HepG2 (cell line): ENCODE data around the gene VAV2. TPM values are rescaled to one million over a fixed set of nuclear protein-coding genes. Genes with fewer than 3 reads are reported as not detected.

ENCODE experiments used
- EHMT2 ChIP-seq: fragments of 200-600 bp; sonication (generic); IDR thresholded peaks from 2 replicates; pipeline ENCODE4 v1.7.0; 2017; ENCODE audit warnings: antibody characterized with exemption, low read depth, low read length, borderline replicate concordance
- FOXA3 ChIP-seq: IDR thresholded peaks from 2 replicates; pipeline ENCODE4 v1.6.1; 2016; ENCODE audit warnings: missing genetic modification reagents, missing compliant biosample characterization
- GABPB1 ChIP-seq: IDR thresholded peaks from 2 replicates; pipeline ENCODE4 v1.6.1; 2016; ENCODE audit warnings: mild to moderate bottlenecking, missing genetic modification reagents, moderate library complexity, missing compliant biosample characterization
- HOMEZ ChIP-seq: IDR thresholded peaks from 2 replicates; pipeline ENCODE4 v1.6.1; 2016; ENCODE audit warnings: low read depth
- JUNB ChIP-seq: sonication (generic); formaldehyde crosslinking; IDR thresholded peaks from 2 replicates; pipeline ENCODE4 v1.8.0; 2022; ENCODE audit warnings: missing genetic modification reagents, mild to moderate bottlenecking, borderline replicate concordance
- KLF11 ChIP-seq: IDR thresholded peaks from 2 replicates; pipeline ENCODE4 v1.6.1; 2016; ENCODE audit warnings: missing compliant biosample characterization
- MLX ChIP-seq: IDR thresholded peaks from 2 replicates; pipeline ENCODE4 v1.6.1; 2016
- ZHX1 ChIP-seq: sonication (generic); formaldehyde crosslinking; IDR thresholded peaks from 2 replicates; pipeline ENCODE4 v1.8.1; 2022; ENCODE audit warnings: low read depth, mild to moderate bottlenecking, missing genetic modification reagents
- ZNF281 ChIP-seq: sonication (generic); formaldehyde crosslinking; IDR thresholded peaks from 2 replicates; pipeline ENCODE4 v1.4.0; 2020; ENCODE audit warnings: missing genetic modification reagents, borderline replicate concordance
- ZNF772 ChIP-seq: sonication (generic); formaldehyde crosslinking; IDR thresholded peaks from 2 replicates; pipeline ENCODE4 v1.5.0; 2020; ENCODE audit warnings: mild to moderate bottlenecking, missing genetic modification reagents
- ZNF788 ChIP-seq: sonication (generic); formaldehyde crosslinking; IDR thresholded peaks from 2 replicates; pipeline ENCODE4 v1.5.0; 2020; ENCODE audit warnings: mild to moderate bottlenecking, missing genetic modification reagents, borderline replicate concordance
- ZNF792 ChIP-seq: IDR thresholded peaks from 2 replicates; pipeline ENCODE4 v1.6.1; 2016
- polyA plus RNA-seq, 8 experiments: library from polyadenylated mRNA; depleted of rRNA in 3 of 8; stranded (reverse) in 7 of 8; unstranded in 1 of 8; fragments of >200 nt; fragmentation: Illumina TruSeq in 4 of 8; extraction: Trizol in 4 of 8; gene quantifications; 2 replicates each; pipeline versions ENCODE4 v1.2.1 to v1.2.3, GENCODE V29; 2011 to 2016; ENCODE audit warnings: low read depth in 4 of 8, missing spikeins in 1 of 8, mixed read lengths in 1 of 8; ENCODE audit not compliant: insufficient read depth in 1 of 8
- total RNA-seq, 5 experiments: library from RNA; depleted of rRNA; stranded (reverse); fragments of >200 nt; fragmentation: Illumina TruSeq; extraction: Trizol; gene quantifications; 2 replicates each; pipeline ENCODE4 v1.2.3, GENCODE V29; 2016; ENCODE audit warnings: low read depth in 1 of 5
- TF ChIP-seq, protein P1 (sequence below): sonication (generic); formaldehyde crosslinking; IDR thresholded peaks from 2 replicates; pipeline ENCODE4 v1.5.1; 2020; ENCODE audit warnings: mild to moderate bottlenecking, missing genetic modification reagents, borderline replicate concordance

Gene VAV2
- total and polyA plus RNA-seq, 2 of the 13 experiments (the other 11 are each of a cell fraction or from before 2014, with no cell fraction given): 22.5 to 22.9 TPM

- TF ChIP-seq HOMEZ (CRISPR knock-in tag) (0 out of 2 replicates have a peak, but pooled peaks have one; percentile 40), EHMT2 (no peak), GABPB1 (peak; percentile 56), ZNF281 (peak; percentile 59; the same call in 1 of the 2 replicates), ZNF788 (peak; percentile 65; the same call in 1 of the 2 replicates), MLX (peak; percentile 71; the same call in 1 of the 2 replicates), ZHX1 (CRISPR knock-in tag) (peak; percentile 82; the same call in 1 of the 2 replicates), JUNB (CRISPR knock-in tag) (peak; percentile 98), FOXA3 (peak; percentile 82), KLF11 (CRISPR knock-in tag) (no peak), ZNF772 (CRISPR knock-in tag) (peak; percentile 69; the same call in 1 of the 2 replicates), ZNF792 (CRISPR knock-in tag) (peak; percentile 66; the same call in 1 of the 2 replicates)
- TF ChIP-seq, protein P1, sequence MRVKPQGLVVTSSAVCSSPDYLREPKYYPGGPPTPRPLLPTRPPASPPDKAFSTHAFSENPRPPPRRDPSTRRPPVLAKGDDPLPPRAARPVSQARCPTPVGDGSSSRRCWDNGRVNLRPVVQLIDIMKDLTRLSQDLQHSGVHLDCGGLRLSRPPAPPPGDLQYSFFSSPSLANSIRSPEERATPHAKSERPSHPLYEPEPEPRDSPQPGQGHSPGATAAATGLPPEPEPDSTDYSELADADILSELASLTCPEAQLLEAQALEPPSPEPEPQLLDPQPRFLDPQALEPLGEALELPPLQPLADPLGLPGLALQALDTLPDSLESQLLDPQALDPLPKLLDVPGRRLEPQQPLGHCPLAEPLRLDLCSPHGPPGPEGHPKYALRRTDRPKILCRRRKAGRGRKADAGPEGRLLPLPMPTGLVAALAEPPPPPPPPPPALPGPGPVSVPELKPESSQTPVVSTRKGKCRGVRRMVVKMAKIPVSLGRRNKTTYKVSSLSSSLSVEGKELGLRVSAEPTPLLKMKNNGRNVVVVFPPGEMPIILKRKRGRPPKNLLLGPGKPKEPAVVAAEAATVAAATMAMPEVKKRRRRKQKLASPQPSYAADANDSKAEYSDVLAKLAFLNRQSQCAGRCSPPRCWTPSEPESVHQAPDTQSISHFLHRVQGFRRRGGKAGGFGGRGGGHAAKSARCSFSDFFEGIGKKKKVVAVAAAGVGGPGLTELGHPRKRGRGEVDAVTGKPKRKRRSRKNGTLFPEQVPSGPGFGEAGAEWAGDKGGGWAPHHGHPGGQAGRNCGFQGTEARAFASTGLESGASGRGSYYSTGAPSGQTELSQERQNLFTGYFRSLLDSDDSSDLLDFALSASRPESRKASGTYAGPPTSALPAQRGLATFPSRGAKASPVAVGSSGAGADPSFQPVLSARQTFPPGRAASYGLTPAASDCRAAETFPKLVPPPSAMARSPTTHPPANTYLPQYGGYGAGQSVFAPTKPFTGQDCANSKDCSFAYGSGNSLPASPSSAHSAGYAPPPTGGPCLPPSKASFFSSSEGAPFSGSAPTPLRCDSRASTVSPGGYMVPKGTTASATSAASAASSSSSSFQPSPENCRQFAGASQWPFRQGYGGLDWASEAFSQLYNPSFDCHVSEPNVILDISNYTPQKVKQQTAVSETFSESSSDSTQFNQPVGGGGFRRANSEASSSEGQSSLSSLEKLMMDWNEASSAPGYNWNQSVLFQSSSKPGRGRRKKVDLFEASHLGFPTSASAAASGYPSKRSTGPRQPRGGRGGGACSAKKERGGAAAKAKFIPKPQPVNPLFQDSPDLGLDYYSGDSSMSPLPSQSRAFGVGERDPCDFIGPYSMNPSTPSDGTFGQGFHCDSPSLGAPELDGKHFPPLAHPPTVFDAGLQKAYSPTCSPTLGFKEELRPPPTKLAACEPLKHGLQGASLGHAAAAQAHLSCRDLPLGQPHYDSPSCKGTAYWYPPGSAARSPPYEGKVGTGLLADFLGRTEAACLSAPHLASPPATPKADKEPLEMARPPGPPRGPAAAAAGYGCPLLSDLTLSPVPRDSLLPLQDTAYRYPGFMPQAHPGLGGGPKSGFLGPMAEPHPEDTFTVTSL (CRISPR knock-in tag): peak; percentile 74; the same call in 1 of the 2 replicates
Measured at GRCh38 chr9:133714606-133715294, 277.4 kb downstream of the VAV2 start (continued).
